GM18508 (cell line): ENCODE measurements around the gene DDX31.
"Not testable (repeated sequence)": the region's sequence is repeated elsewhere in the genome, so short reads cannot be mapped to it uniquely, and the experiment has no call there.

Experiments used
- ATAC-seq: cut with Tn5 transposase; IDR thresholded peaks from one replicate; pipeline ENCODE4 v1.9.1; 2021; ENCODE audit warnings: moderate number of reproducible peaks; ENCODE audit not compliant: insufficient read depth, unreplicated experiment

The DDX31 gene

DNA sequence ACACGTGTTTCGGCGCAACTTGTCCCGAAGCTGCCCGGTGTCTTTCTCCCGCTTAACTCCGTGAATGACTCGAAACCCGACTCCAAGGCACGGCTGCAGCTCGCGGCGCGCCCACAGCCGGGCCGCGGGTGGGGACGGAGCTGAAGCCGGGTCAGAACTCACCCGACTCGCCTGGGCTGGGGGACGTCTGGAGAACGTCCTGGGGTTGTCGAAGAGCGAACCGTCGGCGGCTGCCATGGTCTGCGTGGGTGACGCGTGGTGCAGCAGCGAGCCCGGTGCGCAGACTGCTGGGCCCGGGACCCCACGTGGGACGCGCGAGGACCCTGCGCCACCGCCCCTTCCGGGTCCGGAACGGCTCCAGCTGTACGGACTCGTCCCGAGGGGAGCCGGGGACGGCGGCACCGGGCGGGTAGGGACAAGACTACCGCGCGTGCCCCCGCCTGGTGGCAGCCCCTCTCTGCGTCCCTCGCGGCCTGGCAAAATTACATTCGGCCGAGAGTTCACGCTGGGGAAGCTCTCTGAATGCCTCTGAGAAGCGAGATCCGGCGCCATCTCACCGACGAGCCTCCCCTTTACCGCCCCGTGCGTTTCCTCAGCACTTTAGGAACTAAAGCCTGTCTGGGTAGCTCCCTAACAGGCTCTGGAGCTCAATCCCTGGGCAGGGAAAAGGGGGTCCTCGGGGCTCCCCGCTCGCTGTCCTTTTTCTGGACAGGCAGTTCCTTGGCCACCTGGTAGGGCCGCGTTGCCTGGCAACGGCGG is at the start of gene DDX31:
DDX31 (minus strand) TSS at position 286 of the 759 bp plus-strand sequence; CDS start at position 237, 49 bp downstream.
- no peak for ATAC-seq

DNA sequence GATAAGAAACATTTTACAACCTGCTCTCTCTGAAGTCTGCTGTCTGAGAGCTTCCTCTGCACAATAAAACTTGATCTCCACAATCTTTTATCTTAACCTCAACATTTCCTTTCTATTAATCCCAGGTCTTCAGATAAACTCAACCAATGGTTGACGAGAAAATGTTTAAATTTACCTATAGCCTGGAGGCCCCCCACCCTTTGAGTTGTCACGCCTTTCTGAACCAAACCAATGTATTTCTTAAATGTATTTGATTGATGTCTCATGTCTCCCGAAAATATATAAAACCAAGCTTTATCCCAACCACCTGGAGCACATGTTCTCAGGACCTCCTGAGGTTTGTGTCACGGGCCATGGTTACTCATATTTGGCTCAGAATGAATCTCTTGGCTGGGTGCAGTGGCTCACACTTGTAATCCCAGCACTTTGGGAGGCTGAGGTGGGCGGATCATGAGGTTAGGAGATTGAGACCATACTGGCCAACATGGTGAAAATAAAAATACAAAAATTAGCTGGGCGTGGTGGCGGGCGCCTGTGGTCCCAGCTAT is 48.7 kb upstream of the DDX31 start:
- not testable (repeated sequence) for ATAC-seq

DNA sequence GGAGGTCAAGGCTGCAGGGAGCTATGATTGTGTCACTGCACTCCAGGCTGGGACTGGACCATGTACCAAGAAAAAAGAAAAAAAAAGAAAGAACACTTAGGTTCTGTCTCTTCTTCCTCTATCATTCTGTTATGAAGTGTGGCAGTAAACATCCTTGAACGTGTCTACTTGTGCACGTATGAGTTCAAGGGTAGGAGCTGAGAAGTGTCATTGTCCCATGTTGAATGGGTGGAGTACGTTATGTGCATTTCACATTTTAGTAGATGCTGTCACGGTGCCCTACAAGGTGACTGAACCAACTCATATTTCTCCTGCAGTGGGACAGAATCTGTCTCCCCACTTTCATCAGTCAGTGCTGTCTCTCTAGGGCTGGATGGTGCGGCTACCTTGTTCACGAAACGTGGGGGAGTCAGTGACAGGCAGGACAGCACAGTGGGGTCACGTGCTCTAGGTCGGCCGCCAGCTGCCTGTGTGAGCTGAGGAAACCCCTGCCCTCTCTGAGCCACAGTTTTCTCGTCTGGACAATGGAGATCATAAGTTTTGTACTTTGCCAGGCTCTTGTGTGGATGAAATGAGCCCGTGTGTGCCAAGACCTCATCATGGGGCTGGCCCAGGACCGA is 47.7 kb upstream of the DDX31 start:
- ATAC-seq = no peak

DNA sequence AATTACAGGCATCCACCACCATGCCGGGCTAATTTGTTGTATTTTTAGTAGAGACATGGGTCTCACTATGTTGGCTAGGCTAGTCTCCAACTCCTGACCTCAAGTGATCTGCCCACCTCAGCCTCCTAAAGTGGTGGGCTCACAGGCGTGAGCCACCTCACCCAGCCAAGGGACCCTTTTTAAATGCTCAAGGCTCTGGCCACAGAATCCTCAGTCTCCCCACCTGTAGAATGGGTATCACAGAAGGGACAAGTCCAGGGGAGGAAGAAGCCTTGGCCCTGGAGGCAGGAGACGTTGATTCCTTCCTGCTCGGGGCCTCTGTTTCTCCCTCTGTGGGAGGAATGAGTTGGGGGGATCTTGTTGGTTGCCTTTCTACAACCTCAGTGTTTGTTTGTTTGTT is 46.2 kb upstream of the DDX31 start:
- no peak for ATAC-seq

DNA sequence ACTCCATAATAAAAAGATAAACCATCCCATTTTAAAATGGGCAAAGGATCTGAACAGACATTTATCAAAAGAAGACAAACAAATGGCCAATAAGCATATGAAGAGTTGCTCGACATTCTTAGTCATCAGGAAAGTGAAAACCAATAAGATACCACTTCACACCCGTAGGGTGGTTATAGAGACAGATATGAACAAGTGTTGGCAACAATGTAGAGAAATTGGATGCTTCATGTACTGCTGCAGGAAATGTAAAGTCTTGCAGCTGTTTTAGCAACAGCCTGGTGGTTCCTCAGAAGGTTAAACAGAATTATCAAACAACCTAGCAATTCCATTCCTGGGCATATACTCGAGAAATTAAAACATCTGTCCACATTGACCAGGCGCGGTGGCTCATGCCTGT is 43.0 kb upstream of the DDX31 start:
- no peak for ATAC-seq

DNA sequence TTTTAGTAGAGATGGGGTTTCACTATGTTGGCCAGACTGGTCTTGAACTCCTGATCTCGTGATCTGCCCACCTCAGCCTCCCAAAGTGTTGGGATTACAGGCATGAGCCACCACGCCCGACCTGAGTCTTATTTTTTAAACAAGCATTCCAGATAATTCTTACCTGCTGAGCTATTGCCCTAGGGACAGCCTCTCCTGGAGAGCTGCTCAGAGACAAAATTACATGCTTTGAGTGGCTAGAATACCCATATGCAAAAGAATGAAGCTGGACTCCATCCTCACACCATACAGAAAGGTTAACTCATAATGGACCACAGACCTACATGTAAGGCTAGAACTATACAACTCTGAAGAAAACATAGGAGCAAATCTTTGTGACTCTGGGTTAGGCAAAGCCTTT is 42.1 kb upstream of the DDX31 start:
- no peak for ATAC-seq

DNA sequence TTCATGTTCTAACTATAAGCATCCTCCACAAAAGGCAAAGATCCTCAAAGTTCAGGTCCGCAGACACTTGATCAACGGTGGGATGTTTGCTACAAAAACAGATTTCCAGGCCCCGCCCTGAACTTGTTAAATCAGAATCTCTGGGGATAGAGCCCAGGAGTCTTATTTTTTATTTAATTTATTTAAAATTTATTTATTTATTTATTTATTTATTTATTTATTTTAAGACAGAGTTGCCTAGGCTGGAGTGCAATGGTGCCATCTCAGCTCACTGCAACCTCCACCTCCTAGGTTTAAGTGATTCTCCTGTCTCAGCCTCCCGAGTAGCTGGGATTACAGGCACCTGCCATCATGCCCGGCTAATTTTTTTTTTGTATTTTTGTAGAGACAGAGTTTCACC is 41.4 kb upstream of the DDX31 start:
- ATAC-seq = not testable (repeated sequence)

DNA sequence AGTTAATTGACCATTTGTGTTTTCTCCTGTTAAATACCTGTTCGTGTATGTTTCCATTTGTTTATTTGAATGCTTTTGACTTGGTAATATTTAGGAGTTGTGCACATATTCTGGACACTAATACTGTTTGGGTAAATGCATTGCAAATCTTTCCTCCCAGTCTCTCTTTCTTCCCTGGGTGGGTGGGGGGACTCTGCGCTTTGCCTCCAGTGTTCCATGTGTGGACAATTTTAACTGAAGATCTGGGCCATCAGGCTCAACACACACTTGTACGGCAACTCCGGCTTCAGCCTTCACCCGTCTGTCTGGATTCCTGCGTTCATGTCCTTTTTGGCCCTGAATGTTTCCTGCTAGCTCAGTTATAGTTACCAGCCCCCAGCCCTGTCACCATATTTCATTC is 40.5 kb upstream of the DDX31 start:
- no peak for ATAC-seq

DNA sequence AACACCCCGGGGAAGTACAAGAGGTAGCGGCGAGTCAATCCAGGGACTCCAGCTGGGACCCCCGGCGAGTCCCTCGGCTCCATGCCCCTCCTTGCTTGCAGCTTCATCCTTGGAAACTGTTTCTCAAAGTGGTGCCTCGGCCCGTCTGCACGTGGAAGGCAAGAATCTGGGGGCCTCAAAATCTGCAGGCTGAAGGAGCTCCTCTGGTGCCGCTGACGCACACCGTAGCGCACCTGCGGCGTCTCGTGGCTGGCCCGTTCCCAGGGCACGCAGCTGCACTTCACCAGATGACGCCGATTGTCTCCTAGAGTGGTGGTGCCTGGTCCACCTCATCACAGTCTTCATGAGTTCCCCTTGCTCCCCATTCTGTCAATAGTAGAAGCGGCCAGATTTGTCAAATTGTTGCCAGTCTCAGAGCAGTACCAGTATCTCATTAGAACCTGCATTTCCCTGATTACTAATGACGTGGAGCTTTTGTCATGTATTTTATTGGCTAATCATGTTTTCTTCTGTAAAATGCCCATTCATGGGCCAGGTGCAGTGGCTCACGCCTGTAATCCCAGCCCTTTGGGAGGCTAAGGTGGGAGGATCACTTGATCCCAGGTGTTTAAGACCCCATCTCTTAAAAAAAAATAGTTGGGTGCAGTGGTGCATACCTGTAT is 39.1 kb upstream of the DDX31 start:
- ATAC-seq = no peak

DNA sequence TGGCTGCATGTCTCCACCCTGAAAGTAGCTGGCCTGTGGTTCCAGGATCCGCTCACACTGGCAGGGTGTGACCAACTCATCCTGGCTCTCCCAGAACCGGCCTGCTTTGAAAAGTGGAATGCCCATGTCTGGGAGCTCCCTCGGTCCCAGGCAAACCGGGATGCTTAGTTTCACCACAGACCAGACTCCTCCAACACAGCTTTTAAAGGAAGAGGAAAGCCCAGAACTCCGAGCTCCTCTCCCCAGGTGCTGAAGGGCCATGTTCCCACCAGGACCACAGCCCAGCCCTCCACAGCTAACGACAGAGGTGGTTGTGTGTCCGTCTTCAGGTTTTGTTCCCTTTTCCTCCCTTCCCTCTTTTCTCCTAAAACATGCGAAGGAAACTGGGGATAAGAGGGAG is 38.5 kb upstream of the DDX31 start:
- ATAC-seq = no peak

DNA sequence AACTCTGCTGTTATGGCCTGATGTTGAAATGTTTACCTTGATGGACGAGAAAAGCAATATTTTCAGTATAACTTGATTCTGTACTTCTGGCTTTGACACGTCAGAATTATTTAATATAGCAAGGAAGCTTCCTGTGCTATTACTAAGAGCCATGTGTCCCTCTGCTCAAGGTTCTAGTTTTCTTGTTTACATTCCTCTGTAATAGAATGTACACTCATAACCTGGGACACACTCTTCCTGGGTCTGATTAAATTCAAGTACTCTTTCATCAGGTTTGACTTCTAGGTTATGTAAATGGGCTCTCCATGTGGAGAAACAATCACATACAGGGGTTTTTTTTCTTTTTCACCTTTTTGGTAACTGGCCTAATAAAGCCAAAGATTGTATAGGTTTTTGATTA is 33.6 kb upstream of the DDX31 start:
- no peak for ATAC-seq

DNA sequence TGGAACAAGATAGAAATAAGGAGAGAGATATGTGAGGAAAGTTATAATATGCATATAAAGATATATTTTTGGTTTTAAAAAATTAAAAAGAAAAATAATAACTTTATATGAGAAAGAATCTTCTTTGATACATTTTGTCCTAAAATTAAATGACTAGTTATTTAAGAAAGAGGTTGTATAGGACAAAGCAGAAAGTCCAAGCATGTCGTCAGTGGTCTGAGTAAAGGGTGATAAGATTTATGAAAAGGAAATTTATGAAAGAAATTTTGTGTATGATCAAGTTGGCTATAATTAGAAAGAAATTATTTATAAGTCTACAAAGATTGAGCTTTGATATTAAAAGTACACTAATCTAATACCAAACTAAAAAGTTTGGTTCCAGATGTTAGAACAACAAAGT is 32.5 kb upstream of the DDX31 start:
- ATAC-seq = no peak

DNA sequence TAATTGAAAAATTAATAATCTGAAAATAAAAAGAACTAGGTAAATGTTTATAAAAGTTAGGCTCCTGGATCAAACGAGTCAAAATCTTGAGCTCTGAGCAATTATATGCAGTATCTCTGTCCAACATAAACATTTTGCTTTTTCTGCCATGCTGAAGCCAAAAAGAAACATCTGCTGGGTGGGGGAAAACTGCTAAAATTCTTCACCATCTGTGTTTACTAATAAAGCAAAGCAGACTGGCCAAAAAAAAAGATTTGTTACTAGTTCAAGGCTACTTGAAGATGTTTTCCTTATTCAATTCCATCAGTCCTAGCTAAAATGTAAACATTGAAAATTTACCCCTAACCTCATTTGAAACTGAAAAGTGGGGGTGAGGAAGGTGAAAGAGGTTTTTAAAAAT is 30.2 kb upstream of the DDX31 start:
- ATAC-seq = no peak

DNA sequence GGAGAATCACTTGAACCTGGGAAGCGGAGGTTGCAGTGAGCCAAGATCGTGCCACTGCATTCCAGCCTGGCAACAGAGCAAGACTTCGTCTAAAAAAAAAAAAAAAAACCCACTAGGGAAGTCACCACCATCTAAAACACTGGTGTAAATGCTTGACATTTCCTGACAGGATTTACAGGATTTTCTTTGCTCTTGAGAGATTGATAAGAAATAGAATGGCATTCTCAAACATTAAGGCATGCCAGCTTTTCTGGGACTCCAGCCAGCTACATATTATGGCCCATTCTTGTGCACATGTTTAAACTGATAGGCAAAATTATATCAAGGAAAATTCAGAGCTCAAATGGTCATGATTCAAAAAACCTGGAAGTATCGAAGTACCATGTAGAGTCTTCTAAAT is 29.2 kb upstream of the DDX31 start:
- no peak for ATAC-seq

DNA sequence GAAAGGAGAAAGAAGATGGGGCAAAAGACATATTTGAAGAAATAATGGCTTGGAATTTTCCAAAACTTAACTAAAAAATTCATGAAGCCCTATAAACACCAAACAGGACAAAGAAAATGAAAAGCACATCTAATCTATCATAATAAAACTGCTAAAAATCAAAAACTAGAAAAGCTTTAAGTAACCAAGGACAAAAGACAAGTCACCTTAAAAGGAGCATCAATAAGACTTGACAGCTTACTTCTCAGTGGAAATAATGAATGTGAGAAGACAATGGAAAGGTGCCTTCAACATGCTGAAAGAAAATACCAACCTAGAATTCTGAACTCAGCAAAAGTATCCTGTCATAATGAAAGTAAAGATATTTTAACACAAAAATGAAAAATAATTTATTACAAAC is 27.4 kb upstream of the DDX31 start:
- ATAC-seq = no peak

DNA sequence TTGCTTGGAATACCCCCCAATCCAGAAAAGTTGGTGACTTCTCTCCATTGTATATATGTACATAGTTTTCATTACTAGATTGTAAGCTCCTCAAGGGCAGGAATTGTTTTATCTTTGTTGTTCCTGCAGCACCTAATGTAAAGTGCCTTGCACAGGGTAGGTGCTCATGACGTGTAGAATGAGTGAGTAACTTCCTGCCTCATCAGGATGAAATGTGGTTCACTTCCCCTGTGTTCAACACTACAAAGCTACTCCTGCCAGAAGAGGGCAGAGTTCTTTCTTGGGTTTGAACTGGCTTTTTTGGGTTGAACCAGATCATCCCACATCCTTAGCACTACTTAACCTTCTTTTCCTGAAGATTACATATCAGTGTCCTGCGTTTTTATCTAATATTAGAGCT is 24.4 kb upstream of the DDX31 start:
- no peak for ATAC-seq

DNA sequence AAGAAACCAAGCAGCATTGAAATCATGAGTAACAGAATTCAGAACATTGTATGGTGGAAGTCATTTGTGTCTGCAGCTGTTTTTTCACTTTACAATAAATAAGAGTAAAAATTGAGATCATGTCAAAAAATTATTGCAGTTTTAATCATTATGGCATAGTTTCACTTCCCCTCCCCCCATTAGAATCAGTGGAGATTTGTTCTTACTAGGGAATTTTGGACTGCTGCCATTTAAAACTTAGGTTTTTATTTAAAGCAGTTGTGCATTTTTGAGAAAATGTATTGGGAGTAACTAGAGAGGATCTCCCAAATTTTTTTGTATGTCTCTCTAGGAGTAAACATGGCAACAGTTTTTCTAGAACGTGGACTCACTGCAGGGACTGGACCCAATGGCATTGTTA is 20.9 kb upstream of the DDX31 start:
- ATAC-seq = no peak

DNA sequence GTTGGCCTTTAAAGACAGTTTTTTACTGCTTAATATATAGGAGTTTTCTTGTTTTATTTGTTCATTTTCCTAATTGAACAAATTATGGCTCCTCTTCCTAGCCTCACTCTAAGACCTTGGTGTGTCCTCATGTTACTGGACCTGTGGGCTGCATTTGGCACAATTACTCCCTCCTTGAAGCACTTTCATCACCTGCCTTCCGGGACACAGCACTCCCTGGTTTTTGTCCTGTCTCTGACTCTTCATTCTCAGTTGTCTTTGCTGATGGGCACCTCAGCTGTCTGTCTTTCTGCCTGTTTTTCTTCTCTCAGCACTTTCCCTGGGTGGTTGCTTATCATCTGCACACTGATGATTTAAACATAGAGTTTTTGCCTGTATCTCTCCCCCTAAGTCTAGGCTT is 14.1 kb upstream of the DDX31 start:
- ATAC-seq = no peak

DNA sequence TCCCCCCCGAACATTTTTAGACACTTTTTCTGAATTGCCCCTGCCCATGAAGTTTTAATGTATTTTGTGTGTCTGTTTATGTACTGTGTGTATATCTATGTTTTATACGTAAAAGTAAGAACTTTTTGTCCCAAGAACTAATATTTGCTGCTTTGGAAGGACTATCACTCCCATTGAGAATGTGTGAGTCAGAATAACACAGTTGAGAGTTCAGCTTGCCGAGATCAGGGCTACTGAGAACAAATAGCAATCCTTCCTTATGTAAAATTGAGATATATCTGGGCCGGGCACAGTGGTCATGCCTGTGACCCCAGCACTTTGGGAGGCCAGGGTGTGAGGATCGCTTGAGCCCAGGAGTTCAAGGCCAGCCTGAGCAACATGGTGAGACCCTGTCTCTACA is 11.8 kb upstream of the DDX31 start:
- no peak for ATAC-seq

DNA sequence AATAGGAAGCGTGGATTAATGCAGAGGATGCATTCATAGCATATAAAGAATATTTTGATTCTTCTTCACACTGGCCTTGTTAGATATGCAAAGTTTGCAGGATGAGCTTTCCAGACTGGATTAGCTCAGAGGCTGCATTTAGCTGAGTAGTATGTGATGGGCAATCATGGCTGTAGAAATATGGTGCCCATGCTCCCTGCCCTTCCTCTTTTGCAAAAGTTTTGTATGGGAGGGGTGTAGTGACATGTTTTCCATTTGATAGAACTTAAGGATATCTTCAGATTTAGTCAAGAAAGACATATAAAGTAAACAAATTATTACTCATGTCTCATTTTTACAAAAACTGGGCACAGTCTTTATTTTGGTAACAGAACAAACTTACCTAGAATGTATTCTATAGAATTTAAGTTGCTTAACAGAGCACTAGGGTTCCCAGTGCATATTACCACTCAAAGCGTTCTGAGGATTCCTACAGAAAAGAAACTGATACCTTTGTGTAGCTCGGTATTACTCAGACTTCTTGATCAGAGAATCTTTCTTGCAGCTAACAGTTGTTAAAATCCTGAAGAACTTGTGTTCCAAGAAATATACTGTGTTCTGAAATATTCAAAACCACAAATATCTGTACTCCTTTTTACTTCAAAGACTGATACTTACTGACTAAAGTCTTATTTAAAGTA is 10.3 kb upstream of the DDX31 start:
- no peak for ATAC-seq

DNA sequence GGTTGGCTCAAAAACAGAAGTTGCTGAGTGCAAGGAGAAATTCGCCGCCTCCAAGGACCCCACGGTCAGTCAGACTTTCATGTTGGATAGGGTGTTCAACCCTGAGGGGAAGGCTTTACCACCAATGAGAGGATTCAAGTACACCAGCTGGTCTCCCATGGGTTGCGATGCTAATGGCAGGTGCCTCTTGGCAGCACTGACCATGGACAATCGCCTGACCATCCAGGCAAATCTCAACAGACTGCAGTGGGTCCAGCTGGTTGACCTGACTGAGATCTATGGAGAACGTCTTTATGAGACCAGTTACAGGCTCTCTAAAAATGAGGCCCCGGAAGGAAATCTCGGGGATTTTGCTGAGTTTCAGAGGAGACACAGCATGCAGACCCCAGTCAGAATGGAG is 8.2 kb upstream of the DDX31 start:
- no peak for ATAC-seq
